Endothelial cell of umbilical vein (primary cell): ENCODE results near the gene TRIM10. TPM values are rescaled to one million over a fixed set of nuclear protein-coding genes. Genes with fewer than 3 reads are reported as not detected.

Experiments
- BruUV-seq: library from RNA; stranded (reverse); fragments of 400-500 nt; replicated peaks from 2 replicates; lab custom pipeline; 2021; lab: Mats Ljungman, UMichigan
- CTCF ChIA-PET: fragments of 300-600, 350-600 bp; sonication (Branson Sonifier 250); formaldehyde crosslinking; loops from one replicate; lab custom pipeline; 2021; ENCODE audit warnings: antibody characterized with exemption, inconsistent platforms; lab: Charles Lee
- POLR2A ChIA-PET: fragments of 300-600, 350-600 bp; sonication (Branson Sonifier 250); formaldehyde crosslinking; loops from one replicate; lab custom pipeline; 2021; ENCODE audit warnings: antibody characterized with exemption, inconsistent platforms; lab: Charles Lee
- DNase-seq: peaks from one replicate; pipeline ENCODE4 v3.0.0-alpha.2; 2011; ENCODE audit warnings: low read depth, low spot score
- FAIRE-seq: peaks from 2 replicates; lab custom pipeline; 2011; peaks lifted over from hg19 to GRCh38; lab: Jason Lieb, UNC
- H2AFZ ChIP-seq: 2 replicates; pipeline ENCODE4 v1.6.0; 2012; ENCODE audit warnings: low read depth, low read length, control low read depth, inconsistent platforms
- H3K27ac ChIP-seq: 2 replicates; pipeline ENCODE4 v1.5.1; 2011; ENCODE audit warnings: low read depth, mild to moderate bottlenecking, control low read depth, low read length, moderate library complexity; ENCODE audit not compliant: insufficient read depth
- H3K27me3 ChIP-seq, 2 experiments: 2 replicates each; pipeline versions ENCODE4 v1.6.0 to v1.6.1; 2011; ENCODE audit warnings: low read length in 2 of 2, mixed read lengths in 1 of 2; ENCODE audit not compliant: control insufficient read depth in 2 of 2, insufficient read depth in 2 of 2
- H3K36me3 ChIP-seq, 2 experiments: 2 replicates in 1 of 2; 3 replicates in 1 of 2; pipeline ENCODE4 v1.5.1; 2011; ENCODE audit warnings: low read length in 2 of 2, mild to moderate bottlenecking in 1 of 2, moderate library complexity in 1 of 2; ENCODE audit not compliant: control insufficient read depth in 2 of 2, insufficient read depth in 2 of 2; ENCODE audit errors: extremely low read depth in 1 of 2
- H3K4me1 ChIP-seq: 3 replicates; pipeline ENCODE4 v1.5.1; 2011; ENCODE audit warnings: mild to moderate bottlenecking, low read length; ENCODE audit not compliant: control insufficient read depth, insufficient read depth; ENCODE audit errors: extremely low read depth
- H3K4me2 ChIP-seq: 2 replicates; pipeline ENCODE4 v1.6.1; 2011; ENCODE audit warnings: low read length, control low read depth, mixed read lengths; ENCODE audit not compliant: insufficient read depth
- H3K4me3 ChIP-seq, 3 experiments: fragments of 200-600 bp in 1 of 3; sonication (generic), shearing (Covaris generic) in 1 of 3; replicated peaks in 1 of 3; 2 replicates each; pipeline ENCODE4 v1.5.1; 2011 to 2016; ENCODE audit warnings: control low read depth in 3 of 3, low read length in 3 of 3, mild to moderate bottlenecking in 2 of 3, inconsistent platforms in 1 of 3, low read depth in 1 of 3, moderate library complexity in 1 of 3; ENCODE audit not compliant: insufficient read depth in 1 of 3
- H3K79me2 ChIP-seq: 2 replicates; pipeline ENCODE4 v1.6.0; 2012; ENCODE audit warnings: low read length, inconsistent platforms; ENCODE audit not compliant: control insufficient read depth, insufficient read depth
- H3K9ac ChIP-seq: replicated peaks from 2 replicates; pipeline ENCODE3; 2011; ENCODE audit warnings: low read length, control low read depth; ENCODE audit not compliant: insufficient read depth; ENCODE audit errors: extremely low read depth
- H3K9me1 ChIP-seq: replicated peaks from 3 replicates; pipeline ENCODE4 v1.6.0; 2011; ENCODE audit warnings: mild to moderate bottlenecking, low read length; ENCODE audit not compliant: control insufficient read depth, insufficient read depth; ENCODE audit errors: extremely low read depth
- H3K9me3 ChIP-seq: replicated peaks from 2 replicates; pipeline ENCODE4 v1.5.1; 2012; ENCODE audit warnings: low read length, inconsistent platforms; ENCODE audit not compliant: control insufficient read depth, insufficient read depth
- H4K20me1 ChIP-seq: replicated peaks from 2 replicates; pipeline ENCODE3; 2011; ENCODE audit warnings: mild to moderate bottlenecking, low read length; ENCODE audit not compliant: control insufficient read depth, insufficient read depth; ENCODE audit errors: extremely low read depth
- CTCF ChIP-seq, 2 donors: IDR thresholded peaks; 1 replicate in 1 of 2; 2 replicates in 1 of 2; pipeline ENCODE4 v1.5.1; 2011; ENCODE audit warnings: low read length in 2 of 2, mild to moderate bottlenecking in 2 of 2, moderate library complexity in 2 of 2, control low read depth in 1 of 2, inconsistent platforms in 1 of 2, low read depth in 1 of 2; ENCODE audit not compliant: insufficient read depth in 1 of 2; ENCODE audit errors: extremely low read depth in 1 of 2
- EZH2 ChIP-seq: IDR thresholded peaks from 2 replicates; pipeline ENCODE4 v1.6.1; 2012; ENCODE audit warnings: borderline replicate concordance, low read depth, mild to moderate bottlenecking, moderate library complexity, low read length, inconsistent platforms; ENCODE audit not compliant: severe bottlenecking
- FOS ChIP-seq: IDR thresholded peaks from 2 replicates; pipeline ENCODE4 v1.6.1; 2011; ENCODE audit warnings: mild to moderate bottlenecking, low read length, moderate library complexity, borderline replicate concordance; ENCODE audit not compliant: insufficient read depth
- GATA2 ChIP-seq: IDR thresholded peaks from 2 replicates; pipeline ENCODE4 v1.7.0; 2011; ENCODE audit warnings: low read depth, mild to moderate bottlenecking, moderate library complexity, mixed read lengths, low read length; ENCODE audit not compliant: insufficient read length, insufficient read depth
- JUN ChIP-seq: IDR thresholded peaks from 2 replicates; pipeline ENCODE4 v1.6.1; 2011; ENCODE audit warnings: borderline replicate concordance, low read depth; ENCODE audit not compliant: insufficient read length, insufficient read depth
- MAX ChIP-seq: IDR thresholded peaks from 2 replicates; pipeline ENCODE4 v1.6.1; 2011; ENCODE audit not compliant: insufficient read depth, insufficient read length
- MYC ChIP-seq: IDR thresholded peaks from one replicate; pipeline ENCODE4 v1.6.1; 2011; ENCODE audit warnings: mild to moderate bottlenecking, low read depth, low read length
- POLR2A ChIP-seq: IDR thresholded peaks from 2 replicates; pipeline ENCODE4 v1.6.1; 2012; ENCODE audit warnings: low read depth, mild to moderate bottlenecking, control low read depth, low read length
- POLR2AphosphoS5 ChIP-seq: IDR thresholded peaks from 2 replicates; pipeline ENCODE4 v1.6.1; 2012; ENCODE audit warnings: low read depth, mild to moderate bottlenecking, control low read depth, low read length, moderate library complexity; ENCODE audit not compliant: insufficient read depth
- dilution Hi-C: fragments of 300-500 bp; cut with MboI; formaldehyde crosslinking; loops from one replicate; pipeline ENCODE4 v1.15.0; 2019; ENCODE audit warnings: low sequenced_read_pairs; ENCODE audit not compliant: extremely low pct_ligation_motif_present
- intact Hi-C: fragments of 100-400 bp; cut with micrococcal nuclease; formaldehyde crosslinking; loops from one replicate; pipeline ENCODE4 v1.10.0; 2022
- polyA plus RNA-seq, 4 experiments: library from polyadenylated mRNA; depleted of rRNA in 3 of 4; stranded (reverse) in 3 of 4; unstranded in 1 of 4; fragments of >200 nt; gene quantifications; 2 replicates each; pipeline versions ENCODE4 v1.2.1 to v1.2.3, GENCODE V29; 2011 to 2012; ENCODE audit warnings: missing spikeins in 1 of 4
- total RNA-seq: library from RNA; stranded (reverse); gene quantifications from 2 replicates; pipeline ENCODE4 v1.2.3, GENCODE V29; 2021

TRIM10 gene
- total and polyA plus RNA-seq, 2 donors (not counting 3 experiments of a cell fraction or from before 2014, with no cell fraction given): not detected

- no peak overlapping the region for H3K4me2 ChIP-seq
- H2AFZ ChIP-seq: no peak overlapping the region
- DNase-seq: no peak
- intact Hi-C loops: no loop called here
- no peaks in the 10 kb centered on the region for H3K9me1 ChIP-seq
- dilution Hi-C loops: no loop called here
- peaks cover 0 to 2% of the 10 kb centered on the region in 2 experiments for H3K27me3 ChIP-seq
- H3K4me1 ChIP-seq: no peaks in the 10 kb centered on the region
- no peak overlapping the region for H3K27ac ChIP-seq
- no peak for TF ChIP-seq GATA2
- no peak for TF ChIP-seq FOS
- TF ChIP-seq EZH2: no peak
- TF ChIP-seq MYC: no peak
- TF ChIP-seq JUN: no peak
- no peak for TF ChIP-seq CTCF (IDR thresholded peaks at IDR 0.05; ENCODE audit: extremely low read depth in 1 of 2, insufficient read depth in 1 of 2, low read depth in 1 of 2, low read length in 2 of 2)
- no peak for TF ChIP-seq POLR2A
- no peak for TF ChIP-seq MAX
- TF ChIP-seq POLR2AphosphoS5: no peak
- H3K9me3 ChIP-seq: no peaks in the 10 kb centered on the region
- TSS peak; percentile 58 for BruUV-seq
- H3K4me3 ChIP-seq: no peak overlapping the region
- no peak for FAIRE-seq
- POLR2A ChIA-PET: no interaction called here
- peaks cover 11 to 16% of the 10 kb centered on the region in 2 experiments for H3K36me3 ChIP-seq
- H3K9ac ChIP-seq: no peak overlapping the region
- no peaks in the 10 kb centered on the region for H4K20me1 ChIP-seq
- no peaks in the 10 kb centered on the region for H3K79me2 ChIP-seq
- CTCF ChIA-PET: no interaction called here
These were observed 23.5 kb upstream of the TRIM10 start for GRCh38 chr6:30184417-30185031.
